ENCODE measurements around the gene LACTB. TPM values are rescaled to one million over a fixed set of nuclear protein-coding genes. Genes with fewer than 3 reads are reported as not detected.

LACTB gene
- total RNA-seq, 1 experiment from 2014 or later, result 4.4 TPM

GRCh38 chr15:63109498-63109897 lies 12.2 kb upstream of the LACTB start:
- Histone ChIP-seq H3K36me3 (ENCODE audit: insufficient read depth, low read length, poor library complexity, severe bottlenecking) (no peaks in the 10 kb centered on the region), H3K4me1 (ENCODE audit: insufficient read depth, low read length, poor library complexity, severe bottlenecking) (no peaks in the 10 kb centered on the region), H3K27ac (ENCODE audit: low read depth, low read length, poor library complexity, severe bottlenecking) (no peak overlapping the region), H3K4me3 (ENCODE audit: low read depth, low read length, poor library complexity, severe bottlenecking) (no peak overlapping the region), H3K27me3 (replicated peaks; ENCODE audit: insufficient read depth, low read depth, low read length, poor library complexity) (no peaks in the 10 kb centered on the region), H3K9me3 (ENCODE audit: low read depth, low read length, poor library complexity, severe bottlenecking) (no peaks in the 10 kb centered on the region)
- intact Hi-C loops (cut with micrococcal nuclease; ENCODE audit: unreplicated experiment), result no loop called here
- DNase-seq (ENCODE audit: low spot score), result no peak
- TF ChIP-seq CTCF (conservative IDR thresholded peaks at IDR 0.05; ENCODE audit: low read depth, low read length) (no peak), EZH2 (IDR thresholded peaks at IDR 0.05; ENCODE audit: borderline replicate concordance, low read depth, low read length, poor library complexity, severe bottlenecking) (no peak)
- ChIA-PET POLR2A (ENCODE audit: low non-redundant PET) (no interaction called here), CTCF (no interaction called here)
- no TSS peak for BruUV-seq (replicated peaks)

- intact Hi-C loops (cut with micrococcal nuclease; ENCODE audit: unreplicated experiment), result no loop called here
- H3K36me3 ChIP-seq (ENCODE audit: insufficient read depth, low read length, poor library complexity, severe bottlenecking), result no peaks in the 10 kb centered on the region
- H3K4me3 ChIP-seq (ENCODE audit: low read depth, low read length, poor library complexity, severe bottlenecking), result no peak overlapping the region
- no peak overlapping the region for H3K27ac ChIP-seq (ENCODE audit: low read depth, low read length, poor library complexity, severe bottlenecking)
- no peak for DNase-seq (ENCODE audit: low spot score)
- H3K4me1 ChIP-seq (ENCODE audit: insufficient read depth, low read length, poor library complexity, severe bottlenecking), result no peaks in the 10 kb centered on the region
- no peaks in the 10 kb centered on the region for H3K27me3 ChIP-seq (replicated peaks; ENCODE audit: insufficient read depth, low read depth, low read length, poor library complexity)
- ChIA-PET POLR2A (ENCODE audit: low non-redundant PET) (no interaction called here), CTCF (no interaction called here)
- BruUV-seq (replicated peaks), result no TSS peak
- no peaks in the 10 kb centered on the region for H3K9me3 ChIP-seq (ENCODE audit: low read depth, low read length, poor library complexity, severe bottlenecking)
- TF ChIP-seq CTCF (conservative IDR thresholded peaks at IDR 0.05; ENCODE audit: low read depth, low read length), result no peak
- no peak for TF ChIP-seq EZH2 (IDR thresholded peaks at IDR 0.05; ENCODE audit: borderline replicate concordance, low read depth, low read length, poor library complexity, severe bottlenecking)
These were observed 11.7 kb upstream of the LACTB start for GRCh38 chr15:63109920-63110319.

GRCh38 chr15:63110428-63111026 lies 11.1 kb upstream of the LACTB start:
- DNase-seq (ENCODE audit: low spot score), result no peak
- H3K9me3 ChIP-seq (ENCODE audit: low read depth, low read length, poor library complexity, severe bottlenecking), result no peaks in the 10 kb centered on the region
- ChIA-PET POLR2A (ENCODE audit: low non-redundant PET) (no interaction called here), CTCF (no interaction called here)
- no peak overlapping the region for H3K27ac ChIP-seq (ENCODE audit: low read depth, low read length, poor library complexity, severe bottlenecking)
- H3K4me1 ChIP-seq (ENCODE audit: insufficient read depth, low read length, poor library complexity, severe bottlenecking), result no peaks in the 10 kb centered on the region
- TF ChIP-seq EZH2 (IDR thresholded peaks at IDR 0.05; ENCODE audit: borderline replicate concordance, low read depth, low read length, poor library complexity, severe bottlenecking) (no peak), CTCF (conservative IDR thresholded peaks at IDR 0.05; ENCODE audit: low read depth, low read length) (no peak)
- H3K36me3 ChIP-seq (ENCODE audit: insufficient read depth, low read length, poor library complexity, severe bottlenecking), result no peaks in the 10 kb centered on the region
- H3K4me3 ChIP-seq (ENCODE audit: low read depth, low read length, poor library complexity, severe bottlenecking), result no peak overlapping the region
- BruUV-seq (replicated peaks), result no TSS peak
- intact Hi-C loops (cut with micrococcal nuclease; ENCODE audit: unreplicated experiment), result no loop called here
- no peaks in the 10 kb centered on the region for H3K27me3 ChIP-seq (replicated peaks; ENCODE audit: insufficient read depth, low read depth, low read length, poor library complexity)

All from A673 (cell line).